GM12878 (cell line): ENCODE measurements around the gene CDK5R1. TPM values are rescaled to one million over a fixed set of nuclear protein-coding genes. Genes with fewer than 3 reads are reported as not detected.

ENCODE experiments used
- EGR1 ChIP-seq, 2 experiments: IDR thresholded peaks; 1 replicate in 1 of 2; 2 replicates in 1 of 2; pipeline ENCODE4 v1.6.1; 2011 to 2012; ENCODE audit warnings: low read depth in 2 of 2, low read length in 2 of 2, borderline replicate concordance in 1 of 2, mild to moderate bottlenecking in 1 of 2, moderate library complexity in 1 of 2
- GABPA ChIP-seq: IDR thresholded peaks from 2 replicates; pipeline ENCODE4 v1.6.1; 2014; ENCODE audit warnings: antibody characterized with exemption, low read depth, mild to moderate bottlenecking, inconsistent platforms
- GATAD2B ChIP-seq: fragments of 450-650 bp; conservative IDR thresholded peaks from 2 replicates; pipeline ENCODE4 v1.6.1; 2017; ENCODE audit warnings: low read depth, mild to moderate bottlenecking, moderate library complexity
- IKZF1 ChIP-seq: fragments of 450-650 bp; conservative IDR thresholded peaks from 2 replicates; pipeline ENCODE4 v1.6.1; 2017; ENCODE audit warnings: antibody characterized with exemption, mild to moderate bottlenecking
- LARP7 ChIP-seq: fragments of 450-650 bp; IDR thresholded peaks from 2 replicates; pipeline ENCODE4 v1.6.1; 2017; ENCODE audit warnings: mild to moderate bottlenecking
- NR2C1 ChIP-seq: fragments of 450-650 bp; IDR thresholded peaks from 2 replicates; pipeline ENCODE4 v1.6.1; 2017; ENCODE audit warnings: antibody characterized with exemption, mild to moderate bottlenecking, moderate library complexity
- NR2F1 ChIP-seq: fragments of 450-650 bp; conservative IDR thresholded peaks from 2 replicates; pipeline ENCODE4 v1.6.1; 2017; ENCODE audit warnings: mild to moderate bottlenecking
- NRF1 ChIP-seq: conservative IDR thresholded peaks from 2 replicates; pipeline ENCODE4 v1.6.1; 2011; ENCODE audit warnings: mild to moderate bottlenecking, low read depth, low read length, improper control_type of control experiment
- POLR2AphosphoS2 ChIP-seq: IDR thresholded peaks from 2 replicates; pipeline ENCODE4 v1.6.1; 2011; ENCODE audit warnings: low read depth, mild to moderate bottlenecking, low read length, improper control_type of control experiment, moderate library complexity
- POLR2AphosphoS5 ChIP-seq: IDR thresholded peaks from 2 replicates; pipeline ENCODE4 v1.6.1; 2011; ENCODE audit warnings: mild to moderate bottlenecking, low read length, inconsistent platforms
- STAT1 ChIP-seq: fragments of 450-650 bp; conservative IDR thresholded peaks from 2 replicates; pipeline ENCODE4 v1.6.1; 2014; ENCODE audit warnings: antibody characterized with exemption, mild to moderate bottlenecking
- TCF7 ChIP-seq: IDR thresholded peaks from 2 replicates; pipeline ENCODE4 v1.6.1; 2014; ENCODE audit warnings: antibody characterized with exemption, borderline replicate concordance
- ZNF24 ChIP-seq: fragments of 450-650 bp; IDR thresholded peaks from 2 replicates; pipeline ENCODE4 v1.6.1; 2017; ENCODE audit warnings: antibody characterized with exemption, mild to moderate bottlenecking
- polyA plus RNA-seq, 11 experiments: library from polyadenylated mRNA; depleted of rRNA in 4 of 11; unstranded in 6 of 11; stranded (reverse) in 5 of 11; fragments of >200 nt; fragmentation: Nextera tagmentation in 4 of 11; fragmentation: Illumina TruSeq in 1 of 11; extraction: Ambion mirVana in 4 of 11; extraction: Trizol in 1 of 11; gene quantifications; 1 replicate in 1 of 11; 2 replicates in 10 of 11; pipeline versions ENCODE4 v1.2.1 to v1.2.3, GENCODE V29; 2011 to 2016; ENCODE audit warnings: inconsistent platforms in 2 of 11, missing spikeins in 2 of 11, low read depth in 1 of 11
- total RNA-seq, 4 experiments: library from RNA; depleted of rRNA in 3 of 4; stranded (reverse); fragments of >200 nt in 3 of 4; fragmentation: Illumina TruSeq in 1 of 4; extraction: Trizol in 1 of 4; gene quantifications; 2 replicates each; pipeline versions ENCODE4 v1.2.1 to v1.2.3, GENCODE V29; 2013 to 2021
- TF ChIP-seq, protein P1 (sequence below): IDR thresholded peaks from 2 replicates; pipeline ENCODE4 v1.6.1; 2011; ENCODE audit warnings: low read depth, mild to moderate bottlenecking, low read length, moderate library complexity, borderline replicate concordance; ENCODE audit errors: extremely low read depth
- TF ChIP-seq, protein P2 (sequence below): fragments of 450-650 bp; IDR thresholded peaks from 2 replicates; pipeline ENCODE4 v1.6.1; 2017; ENCODE audit warnings: mild to moderate bottlenecking, moderate library complexity
- TF ChIP-seq, protein P3 (sequence below): fragments of 450-650 bp; formaldehyde crosslinking; IDR thresholded peaks from 2 replicates; pipeline ENCODE4 v1.4.0; 2020; ENCODE audit warnings: mild to moderate bottlenecking, moderate library complexity
- TF ChIP-seq, protein P4 (sequence below): fragments of 450-650 bp; IDR thresholded peaks from 2 replicates; pipeline ENCODE4 v1.6.1; 2017; ENCODE audit warnings: mild to moderate bottlenecking, moderate library complexity
- TF ChIP-seq, protein P5 (sequence below): fragments of 450-650 bp; IDR thresholded peaks from 2 replicates; pipeline ENCODE4 v1.6.1; 2014; ENCODE audit warnings: mild to moderate bottlenecking

CDK5R1 gene
- total and polyA plus RNA-seq, 10 of the 15 experiments (the other 5 are each of a cell fraction or from before 2014, with no cell fraction given), result 1.1 to 28.3 (median 12.2) TPM

DNA sequence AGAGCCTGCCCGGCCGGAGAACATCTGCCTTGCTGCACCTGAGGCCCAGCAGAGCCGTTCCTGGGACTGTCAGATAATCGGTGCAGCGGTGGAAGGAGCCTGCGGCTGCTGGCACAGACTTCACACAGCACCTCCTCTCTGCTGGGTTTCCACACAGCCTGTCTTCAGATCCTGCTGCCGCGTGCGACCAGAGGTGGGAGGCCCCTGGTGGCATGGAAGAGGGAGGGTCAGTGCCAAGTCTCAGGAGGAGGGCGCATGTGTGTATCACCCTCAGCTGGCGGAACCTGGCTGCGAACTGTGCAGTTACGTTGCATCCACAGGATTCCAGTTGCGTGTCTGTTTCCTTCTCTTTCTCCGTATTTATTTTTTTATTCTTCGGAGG lies 3.3 kb downstream of the CDK5R1 start (continued):
- TF ChIP-seq STAT1, result no peak
- TF ChIP-seq ZNF24, result no peak; the same call in 1 of the 2 replicates
- TF ChIP-seq EGR1 (IDR thresholded peaks at IDR 0.05; ENCODE audit: borderline replicate concordance in 1 of 2, low read depth in 2 of 2, low read length in 2 of 2), result no peak
- TF ChIP-seq NRF1, result no peak
- no peak for TF ChIP-seq LARP7
- 0 out of 2 replicates have a peak, but pooled peaks have one; percentile 7 for TF ChIP-seq NR2F1
- no peak for TF ChIP-seq GABPA
- TF ChIP-seq, protein P1, sequence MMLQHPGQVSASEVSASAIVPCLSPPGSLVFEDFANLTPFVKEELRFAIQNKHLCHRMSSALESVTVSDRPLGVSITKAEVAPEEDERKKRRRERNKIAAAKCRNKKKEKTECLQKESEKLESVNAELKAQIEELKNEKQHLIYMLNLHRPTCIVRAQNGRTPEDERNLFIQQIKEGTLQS, result no peak
- no peak for TF ChIP-seq NR2C1
- TF ChIP-seq, protein P2, sequence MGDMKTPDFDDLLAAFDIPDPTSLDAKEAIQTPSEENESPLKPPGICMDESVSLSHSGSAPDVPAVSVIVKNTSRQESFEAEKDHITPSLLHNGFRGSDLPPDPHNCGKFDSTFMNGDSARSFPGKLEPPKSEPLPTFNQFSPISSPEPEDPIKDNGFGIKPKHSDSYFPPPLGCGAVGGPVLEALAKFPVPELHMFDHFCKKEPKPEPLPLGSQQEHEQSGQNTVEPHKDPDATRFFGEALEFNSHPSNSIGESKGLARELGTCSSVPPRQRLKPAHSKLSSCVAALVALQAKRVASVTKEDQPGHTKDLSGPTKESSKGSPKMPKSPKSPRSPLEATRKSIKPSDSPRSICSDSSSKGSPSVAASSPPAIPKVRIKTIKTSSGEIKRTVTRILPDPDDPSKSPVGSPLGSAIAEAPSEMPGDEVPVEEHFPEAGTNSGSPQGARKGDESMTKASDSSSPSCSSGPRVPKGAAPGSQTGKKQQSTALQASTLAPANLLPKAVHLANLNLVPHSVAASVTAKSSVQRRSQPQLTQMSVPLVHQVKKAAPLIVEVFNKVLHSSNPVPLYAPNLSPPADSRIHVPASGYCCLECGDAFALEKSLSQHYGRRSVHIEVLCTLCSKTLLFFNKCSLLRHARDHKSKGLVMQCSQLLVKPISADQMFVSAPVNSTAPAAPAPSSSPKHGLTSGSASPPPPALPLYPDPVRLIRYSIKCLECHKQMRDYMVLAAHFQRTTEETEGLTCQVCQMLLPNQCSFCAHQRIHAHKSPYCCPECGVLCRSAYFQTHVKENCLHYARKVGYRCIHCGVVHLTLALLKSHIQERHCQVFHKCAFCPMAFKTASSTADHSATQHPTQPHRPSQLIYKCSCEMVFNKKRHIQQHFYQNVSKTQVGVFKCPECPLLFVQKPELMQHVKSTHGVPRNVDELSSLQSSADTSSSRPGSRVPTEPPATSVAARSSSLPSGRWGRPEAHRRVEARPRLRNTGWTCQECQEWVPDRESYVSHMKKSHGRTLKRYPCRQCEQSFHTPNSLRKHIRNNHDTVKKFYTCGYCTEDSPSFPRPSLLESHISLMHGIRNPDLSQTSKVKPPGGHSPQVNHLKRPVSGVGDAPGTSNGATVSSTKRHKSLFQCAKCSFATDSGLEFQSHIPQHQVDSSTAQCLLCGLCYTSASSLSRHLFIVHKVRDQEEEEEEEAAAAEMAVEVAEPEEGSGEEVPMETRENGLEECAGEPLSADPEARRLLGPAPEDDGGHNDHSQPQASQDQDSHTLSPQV, result no peak
- no peak for TF ChIP-seq POLR2AphosphoS2
- TF ChIP-seq IKZF1, result peak; percentile 60
- TF ChIP-seq, protein P3, sequence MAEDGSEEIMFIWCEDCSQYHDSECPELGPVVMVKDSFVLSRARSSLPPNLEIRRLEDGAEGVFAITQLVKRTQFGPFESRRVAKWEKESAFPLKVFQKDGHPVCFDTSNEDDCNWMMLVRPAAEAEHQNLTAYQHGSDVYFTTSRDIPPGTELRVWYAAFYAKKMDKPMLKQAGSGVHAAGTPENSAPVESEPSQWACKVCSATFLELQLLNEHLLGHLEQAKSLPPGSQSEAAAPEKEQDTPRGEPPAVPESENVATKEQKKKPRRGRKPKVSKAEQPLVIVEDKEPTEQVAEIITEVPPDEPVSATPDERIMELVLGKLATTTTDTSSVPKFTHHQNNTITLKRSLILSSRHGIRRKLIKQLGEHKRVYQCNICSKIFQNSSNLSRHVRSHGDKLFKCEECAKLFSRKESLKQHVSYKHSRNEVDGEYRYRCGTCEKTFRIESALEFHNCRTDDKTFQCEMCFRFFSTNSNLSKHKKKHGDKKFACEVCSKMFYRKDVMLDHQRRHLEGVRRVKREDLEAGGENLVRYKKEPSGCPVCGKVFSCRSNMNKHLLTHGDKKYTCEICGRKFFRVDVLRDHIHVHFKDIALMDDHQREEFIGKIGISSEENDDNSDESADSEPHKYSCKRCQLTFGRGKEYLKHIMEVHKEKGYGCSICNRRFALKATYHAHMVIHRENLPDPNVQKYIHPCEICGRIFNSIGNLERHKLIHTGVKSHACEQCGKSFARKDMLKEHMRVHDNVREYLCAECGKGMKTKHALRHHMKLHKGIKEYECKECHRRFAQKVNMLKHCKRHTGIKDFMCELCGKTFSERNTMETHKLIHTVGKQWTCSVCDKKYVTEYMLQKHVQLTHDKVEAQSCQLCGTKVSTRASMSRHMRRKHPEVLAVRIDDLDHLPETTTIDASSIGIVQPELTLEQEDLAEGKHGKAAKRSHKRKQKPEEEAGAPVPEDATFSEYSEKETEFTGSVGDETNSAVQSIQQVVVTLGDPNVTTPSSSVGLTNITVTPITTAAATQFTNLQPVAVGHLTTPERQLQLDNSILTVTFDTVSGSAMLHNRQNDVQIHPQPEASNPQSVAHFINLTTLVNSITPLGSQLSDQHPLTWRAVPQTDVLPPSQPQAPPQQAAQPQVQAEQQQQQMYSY (CRISPR knock-in tag), result no peak
- TF ChIP-seq GATAD2B, result peak; percentile 46; the same call in 1 of the 2 replicates
- TF ChIP-seq POLR2AphosphoS5, result peak; percentile 78
- TF ChIP-seq, protein P4, sequence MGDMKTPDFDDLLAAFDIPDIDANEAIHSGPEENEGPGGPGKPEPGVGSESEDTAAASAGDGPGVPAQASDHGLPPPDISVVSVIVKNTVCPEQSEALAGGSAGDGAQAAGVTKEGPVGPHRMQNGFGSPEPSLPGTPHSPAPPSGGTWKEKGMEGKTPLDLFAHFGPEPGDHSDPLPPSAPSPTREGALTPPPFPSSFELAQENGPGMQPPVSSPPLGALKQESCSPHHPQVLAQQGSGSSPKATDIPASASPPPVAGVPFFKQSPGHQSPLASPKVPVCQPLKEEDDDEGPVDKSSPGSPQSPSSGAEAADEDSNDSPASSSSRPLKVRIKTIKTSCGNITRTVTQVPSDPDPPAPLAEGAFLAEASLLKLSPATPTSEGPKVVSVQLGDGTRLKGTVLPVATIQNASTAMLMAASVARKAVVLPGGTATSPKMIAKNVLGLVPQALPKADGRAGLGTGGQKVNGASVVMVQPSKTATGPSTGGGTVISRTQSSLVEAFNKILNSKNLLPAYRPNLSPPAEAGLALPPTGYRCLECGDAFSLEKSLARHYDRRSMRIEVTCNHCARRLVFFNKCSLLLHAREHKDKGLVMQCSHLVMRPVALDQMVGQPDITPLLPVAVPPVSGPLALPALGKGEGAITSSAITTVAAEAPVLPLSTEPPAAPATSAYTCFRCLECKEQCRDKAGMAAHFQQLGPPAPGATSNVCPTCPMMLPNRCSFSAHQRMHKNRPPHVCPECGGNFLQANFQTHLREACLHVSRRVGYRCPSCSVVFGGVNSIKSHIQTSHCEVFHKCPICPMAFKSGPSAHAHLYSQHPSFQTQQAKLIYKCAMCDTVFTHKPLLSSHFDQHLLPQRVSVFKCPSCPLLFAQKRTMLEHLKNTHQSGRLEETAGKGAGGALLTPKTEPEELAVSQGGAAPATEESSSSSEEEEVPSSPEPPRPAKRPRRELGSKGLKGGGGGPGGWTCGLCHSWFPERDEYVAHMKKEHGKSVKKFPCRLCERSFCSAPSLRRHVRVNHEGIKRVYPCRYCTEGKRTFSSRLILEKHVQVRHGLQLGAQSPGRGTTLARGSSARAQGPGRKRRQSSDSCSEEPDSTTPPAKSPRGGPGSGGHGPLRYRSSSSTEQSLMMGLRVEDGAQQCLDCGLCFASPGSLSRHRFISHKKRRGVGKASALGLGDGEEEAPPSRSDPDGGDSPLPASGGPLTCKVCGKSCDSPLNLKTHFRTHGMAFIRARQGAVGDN, result peak; percentile 83; the same call in 1 of the 2 replicates
- TF ChIP-seq TCF7, result no peak
- TF ChIP-seq, protein P5, sequence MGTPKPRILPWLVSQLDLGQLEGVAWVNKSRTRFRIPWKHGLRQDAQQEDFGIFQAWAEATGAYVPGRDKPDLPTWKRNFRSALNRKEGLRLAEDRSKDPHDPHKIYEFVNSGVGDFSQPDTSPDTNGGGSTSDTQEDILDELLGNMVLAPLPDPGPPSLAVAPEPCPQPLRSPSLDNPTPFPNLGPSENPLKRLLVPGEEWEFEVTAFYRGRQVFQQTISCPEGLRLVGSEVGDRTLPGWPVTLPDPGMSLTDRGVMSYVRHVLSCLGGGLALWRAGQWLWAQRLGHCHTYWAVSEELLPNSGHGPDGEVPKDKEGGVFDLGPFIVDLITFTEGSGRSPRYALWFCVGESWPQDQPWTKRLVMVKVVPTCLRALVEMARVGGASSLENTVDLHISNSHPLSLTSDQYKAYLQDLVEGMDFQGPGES, result no peak
